Measurements from ENCODE around the gene PLPPR5.

GRCh38 chr1:98964198-98964597 is 40.5 kb downstream of the PLPPR5 start:
- TF ChIP-seq, protein P1, sequence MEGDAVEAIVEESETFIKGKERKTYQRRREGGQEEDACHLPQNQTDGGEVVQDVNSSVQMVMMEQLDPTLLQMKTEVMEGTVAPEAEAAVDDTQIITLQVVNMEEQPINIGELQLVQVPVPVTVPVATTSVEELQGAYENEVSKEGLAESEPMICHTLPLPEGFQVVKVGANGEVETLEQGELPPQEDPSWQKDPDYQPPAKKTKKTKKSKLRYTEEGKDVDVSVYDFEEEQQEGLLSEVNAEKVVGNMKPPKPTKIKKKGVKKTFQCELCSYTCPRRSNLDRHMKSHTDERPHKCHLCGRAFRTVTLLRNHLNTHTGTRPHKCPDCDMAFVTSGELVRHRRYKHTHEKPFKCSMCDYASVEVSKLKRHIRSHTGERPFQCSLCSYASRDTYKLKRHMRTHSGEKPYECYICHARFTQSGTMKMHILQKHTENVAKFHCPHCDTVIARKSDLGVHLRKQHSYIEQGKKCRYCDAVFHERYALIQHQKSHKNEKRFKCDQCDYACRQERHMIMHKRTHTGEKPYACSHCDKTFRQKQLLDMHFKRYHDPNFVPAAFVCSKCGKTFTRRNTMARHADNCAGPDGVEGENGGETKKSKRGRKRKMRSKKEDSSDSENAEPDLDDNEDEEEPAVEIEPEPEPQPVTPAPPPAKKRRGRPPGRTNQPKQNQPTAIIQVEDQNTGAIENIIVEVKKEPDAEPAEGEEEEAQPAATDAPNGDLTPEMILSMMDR (IDR thresholded peaks at IDR 0.05; ENCODE audit: insufficient read depth, low read length, poor library complexity, severe bottlenecking) = no peak
- TF ChIP-seq EZH2phosphoT487 (conservative IDR thresholded peaks at IDR 0.05; ENCODE audit: low read length) = no peak

All from SU-DHL-6 (cell line).